HepG2 (cell line): ENCODE results near the gene HMCN1. TPM values are rescaled to one million over a fixed set of nuclear protein-coding genes. Genes with fewer than 3 reads are reported as not detected.
"Not testable (repeated sequence)": the region's sequence is repeated elsewhere in the genome, so short reads cannot be mapped to it uniquely, and the experiment has no call there.

Experiments used
- ATAC-seq: fragments of 200-7000 bp; cut with Tn5 transposase; 3 replicates; pipeline ENCODE4 v1.9.1; 2020; ENCODE audit warnings: mild to moderate bottlenecking, moderate library complexity
- BruUV-seq: library from RNA; stranded (reverse); fragments of 400-500 nt; replicated peaks from 2 replicates; lab custom pipeline; 2021; lab: Mats Ljungman, UMichigan
- CTCF ChIA-PET: fragments of 300-600 bp; formaldehyde crosslinking; extraction: SDS; loops from one replicate; lab custom pipeline; 2021; ENCODE audit warnings: low total read pairs, inconsistent platforms, low intra/inter-chr PET ratio; lab: Yijun Ruan, JAX
- POLR2A ChIA-PET: fragments of 350-600 bp; sonication (Branson Sonifier 250); formaldehyde crosslinking; loops from one replicate; lab custom pipeline; 2020; ENCODE audit warnings: antibody characterized with exemption, inconsistent platforms; lab: Yijun Ruan, JAX
- DNase-seq: peaks from one replicate; pipeline ENCODE4 v3.0.0-alpha.2; 2015; ENCODE audit warnings: low spot score
- FAIRE-seq: peaks from 3 replicates; lab custom pipeline; 2011; peaks lifted over from hg19 to GRCh38; lab: Jason Lieb, UNC
- H2AFZ ChIP-seq: one replicate; pipeline ENCODE4 v1.6.1; 2011; ENCODE audit warnings: low read length, inconsistent platforms
- H3K27ac ChIP-seq: fragments of 300-600 bp; 3 replicates; pipeline ENCODE4 v1.8.0; 2011; ENCODE audit warnings: mixed run types, mild to moderate bottlenecking, mixed read lengths, low read length, inconsistent platforms; ENCODE audit not compliant: insufficient read depth; ENCODE audit errors: extremely low read length
- H3K27me3 ChIP-seq, 2 experiments: fragments of 200-600 bp in 1 of 2; 2 replicates in 1 of 2; 3 replicates in 1 of 2; pipeline versions ENCODE4 v1.6.0 to v1.8.0; 2011; ENCODE audit warnings: low read length in 2 of 2, mild to moderate bottlenecking in 2 of 2, moderate library complexity in 2 of 2, inconsistent platforms in 1 of 2; ENCODE audit not compliant: insufficient read depth in 2 of 2, control insufficient read depth in 1 of 2
- H3K36me3 ChIP-seq, 2 experiments: fragments of 200-600 bp in 1 of 2; replicated peaks in 1 of 2; 2 replicates in 1 of 2; 3 replicates in 1 of 2; pipeline versions ENCODE4 v1.5.1 to v1.8.0; 2011; ENCODE audit warnings: low read length in 2 of 2, inconsistent platforms in 1 of 2; ENCODE audit not compliant: insufficient read depth in 2 of 2, control insufficient read depth in 1 of 2
- H3K4me1 ChIP-seq: 2 replicates; pipeline ENCODE4 v1.5.1; 2012; ENCODE audit warnings: low read length, inconsistent platforms; ENCODE audit not compliant: insufficient read depth
- H3K4me2 ChIP-seq: 2 replicates; pipeline ENCODE4 v1.6.0; 2011; ENCODE audit warnings: low read depth, low read length, inconsistent platforms
- H3K4me3 ChIP-seq, 3 experiments: fragments of 200-600 bp in 1 of 3; sonication (generic), shearing (Covaris generic) in 1 of 3; replicated peaks in 1 of 3; 2 replicates each; pipeline ENCODE4 v1.5.1; 2011 to 2016; ENCODE audit warnings: low read length in 3 of 3, inconsistent platforms in 2 of 3, low read depth in 2 of 3, mild to moderate bottlenecking in 2 of 3, control low read depth in 1 of 3, mixed read lengths in 1 of 3; ENCODE audit not compliant: insufficient read depth in 1 of 3
- H3K79me2 ChIP-seq: one replicate; pipeline ENCODE4 v1.6.1; 2011; ENCODE audit warnings: low read length, inconsistent platforms; ENCODE audit not compliant: insufficient read depth
- H3K9ac ChIP-seq: 2 replicates; pipeline ENCODE4 v1.6.0; 2011; ENCODE audit warnings: mild to moderate bottlenecking, low read depth, low read length, inconsistent platforms; ENCODE audit not compliant: insufficient read depth
- H3K9me3 ChIP-seq: 2 replicates; pipeline ENCODE4 v1.5.1; 2012; ENCODE audit warnings: mild to moderate bottlenecking, low read length
- H4K20me1 ChIP-seq: 2 replicates; pipeline ENCODE4 v1.6.0; 2011; ENCODE audit warnings: inconsistent platforms, mild to moderate bottlenecking, low read length, moderate library complexity; ENCODE audit not compliant: insufficient read depth
- FOXA3 ChIP-seq: IDR thresholded peaks from 2 replicates; pipeline ENCODE4 v1.6.1; 2016; ENCODE audit warnings: missing genetic modification reagents, missing compliant biosample characterization
- FUBP1 ChIP-seq: sonication (generic); formaldehyde crosslinking; IDR thresholded peaks from 2 replicates; pipeline ENCODE4 v1.5.1; 2020; ENCODE audit warnings: missing genetic modification reagents, mild to moderate bottlenecking, borderline replicate concordance
- SP140L ChIP-seq: sonication (generic); formaldehyde crosslinking; IDR thresholded peaks from 2 replicates; pipeline ENCODE4 v1.4.0; 2020; ENCODE audit warnings: missing genetic modification reagents, borderline replicate concordance
- ZFP36 ChIP-seq: fragments of 150-350 bp; IDR thresholded peaks from 2 replicates; pipeline ENCODE4 v1.6.1; 2018; ENCODE audit warnings: borderline replicate concordance, low read length, low read depth; ENCODE audit not compliant: partially characterized antibody
- ZNF275 ChIP-seq: sonication (generic); formaldehyde crosslinking; IDR thresholded peaks from 2 replicates; pipeline ENCODE4 v1.8.0; 2022; ENCODE audit warnings: missing genetic modification reagents, mild to moderate bottlenecking, inconsistent platforms, borderline replicate concordance
- ZSCAN22 ChIP-seq: sonication (generic); formaldehyde crosslinking; IDR thresholded peaks from 2 replicates; pipeline ENCODE4 v1.4.0; 2020; ENCODE audit warnings: mild to moderate bottlenecking, missing genetic modification reagents
- WGBS: methylation state at CpG from one replicate; pipeline ENCODE4 v1.1.6; 2017; ENCODE audit warnings: low lambda C conversion rate; 5-methylcytosine and 5-hydroxymethylcytosine counted together
- in situ Hi-C: cut with HindIII; loops from 2 replicates; pipeline ENCODE4 v1.10.0; 2017; ENCODE audit warnings: low pct_unique_long_range_greater_than_20kb; ENCODE audit not compliant: extremely low pct_ligation_motif_present
- intact Hi-C: fragments of 100-400 bp; cut with micrococcal nuclease; formaldehyde crosslinking; loops from one replicate; pipeline ENCODE4 v1.10.0; 2022; ENCODE audit not compliant: unreplicated experiment
- polyA plus RNA-seq, 8 experiments: library from polyadenylated mRNA; depleted of rRNA in 3 of 8; stranded (reverse) in 7 of 8; unstranded in 1 of 8; fragments of >200 nt; fragmentation: Illumina TruSeq in 4 of 8; extraction: Trizol in 4 of 8; gene quantifications; 2 replicates each; pipeline versions ENCODE4 v1.2.1 to v1.2.3, GENCODE V29; 2011 to 2016; ENCODE audit warnings: low read depth in 4 of 8, missing spikeins in 1 of 8, mixed read lengths in 1 of 8; ENCODE audit not compliant: insufficient read depth in 1 of 8
- total RNA-seq, 5 experiments: library from RNA; depleted of rRNA; stranded (reverse); fragments of >200 nt; fragmentation: Illumina TruSeq; extraction: Trizol; gene quantifications; 2 replicates each; pipeline ENCODE4 v1.2.3, GENCODE V29; 2016; ENCODE audit warnings: low read depth in 1 of 5

The HMCN1 gene
- total and polyA plus RNA-seq, 2 of the 13 experiments (the other 11 are each of a cell fraction or from before 2014, with no cell fraction given), result 0.03 TPM; not detected in 1

- TF ChIP-seq ZNF275 (CRISPR knock-in tag), result no peak
- TF ChIP-seq FOXA3, result no peak
- TF ChIP-seq ZSCAN22 (CRISPR knock-in tag), result no peak
- TF ChIP-seq FUBP1 (CRISPR knock-in tag), result no peak
- no peak for TF ChIP-seq SP140L (CRISPR knock-in tag)
- TF ChIP-seq ZFP36, result no peak
Observed at GRCh38 chr1:185792040-185792439, 57.8 kb downstream of the HMCN1 start (continued).

GRCh38 chr1:185794495-185794894, 60.3 kb downstream of the HMCN1 start:
- H3K27ac ChIP-seq, in situ Hi-C loops, H3K9ac ChIP-seq, H3K4me3 ChIP-seq, H3K4me2 ChIP-seq, FAIRE-seq, POLR2A ChIA-PET, CTCF ChIA-PET, H2AFZ ChIP-seq, H3K79me2 ChIP-seq, ATAC-seq, H4K20me1 ChIP-seq, DNase-seq, intact Hi-C loops, H3K36me3 ChIP-seq, BruUV-seq, H3K27me3 ChIP-seq, H3K4me1 ChIP-seq: not testable (repeated sequence)
- WGBS, result 17% methylated on average over 2 of the region's 2 CpGs
- H3K9me3 ChIP-seq, result peaks cover 15% of the 10 kb centered on the region; the same call in 1 of the 2 replicates
